Neural cell (in vitro differentiated cells): ENCODE results near the gene PTPN5.

Source experiments
- EZH2 ChIP-seq: fragments of 200-600, 300-800 bp; shearing (Covaris generic), sonication (generic); IDR thresholded peaks from 2 replicates; pipeline ENCODE4 v1.6.1; 2014; ENCODE audit warnings: antibody characterized with exemption, low read length, borderline replicate concordance, mild to moderate bottlenecking; ENCODE audit not compliant: insufficient read depth, poor library complexity, severe bottlenecking
- TF ChIP-seq, protein P1 (sequence below): IDR thresholded peaks from 2 replicates; pipeline ENCODE4 v1.6.1; 2012; ENCODE audit warnings: borderline replicate concordance
- TF ChIP-seq, protein P2 (sequence below): fragments of 450-650 bp; IDR thresholded peaks from 2 replicates; pipeline ENCODE4 v1.5.1; 2014; ENCODE audit warnings: antibody characterized with exemption, mild to moderate bottlenecking, moderate library complexity; ENCODE audit not compliant: poor library complexity, severe bottlenecking

- TF ChIP-seq EZH2: no peak
- TF ChIP-seq, protein P1, sequence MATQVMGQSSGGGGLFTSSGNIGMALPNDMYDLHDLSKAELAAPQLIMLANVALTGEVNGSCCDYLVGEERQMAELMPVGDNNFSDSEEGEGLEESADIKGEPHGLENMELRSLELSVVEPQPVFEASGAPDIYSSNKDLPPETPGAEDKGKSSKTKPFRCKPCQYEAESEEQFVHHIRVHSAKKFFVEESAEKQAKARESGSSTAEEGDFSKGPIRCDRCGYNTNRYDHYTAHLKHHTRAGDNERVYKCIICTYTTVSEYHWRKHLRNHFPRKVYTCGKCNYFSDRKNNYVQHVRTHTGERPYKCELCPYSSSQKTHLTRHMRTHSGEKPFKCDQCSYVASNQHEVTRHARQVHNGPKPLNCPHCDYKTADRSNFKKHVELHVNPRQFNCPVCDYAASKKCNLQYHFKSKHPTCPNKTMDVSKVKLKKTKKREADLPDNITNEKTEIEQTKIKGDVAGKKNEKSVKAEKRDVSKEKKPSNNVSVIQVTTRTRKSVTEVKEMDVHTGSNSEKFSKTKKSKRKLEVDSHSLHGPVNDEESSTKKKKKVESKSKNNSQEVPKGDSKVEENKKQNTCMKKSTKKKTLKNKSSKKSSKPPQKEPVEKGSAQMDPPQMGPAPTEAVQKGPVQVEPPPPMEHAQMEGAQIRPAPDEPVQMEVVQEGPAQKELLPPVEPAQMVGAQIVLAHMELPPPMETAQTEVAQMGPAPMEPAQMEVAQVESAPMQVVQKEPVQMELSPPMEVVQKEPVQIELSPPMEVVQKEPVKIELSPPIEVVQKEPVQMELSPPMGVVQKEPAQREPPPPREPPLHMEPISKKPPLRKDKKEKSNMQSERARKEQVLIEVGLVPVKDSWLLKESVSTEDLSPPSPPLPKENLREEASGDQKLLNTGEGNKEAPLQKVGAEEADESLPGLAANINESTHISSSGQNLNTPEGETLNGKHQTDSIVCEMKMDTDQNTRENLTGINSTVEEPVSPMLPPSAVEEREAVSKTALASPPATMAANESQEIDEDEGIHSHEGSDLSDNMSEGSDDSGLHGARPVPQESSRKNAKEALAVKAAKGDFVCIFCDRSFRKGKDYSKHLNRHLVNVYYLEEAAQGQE: no peak
- TF ChIP-seq, protein P2, sequence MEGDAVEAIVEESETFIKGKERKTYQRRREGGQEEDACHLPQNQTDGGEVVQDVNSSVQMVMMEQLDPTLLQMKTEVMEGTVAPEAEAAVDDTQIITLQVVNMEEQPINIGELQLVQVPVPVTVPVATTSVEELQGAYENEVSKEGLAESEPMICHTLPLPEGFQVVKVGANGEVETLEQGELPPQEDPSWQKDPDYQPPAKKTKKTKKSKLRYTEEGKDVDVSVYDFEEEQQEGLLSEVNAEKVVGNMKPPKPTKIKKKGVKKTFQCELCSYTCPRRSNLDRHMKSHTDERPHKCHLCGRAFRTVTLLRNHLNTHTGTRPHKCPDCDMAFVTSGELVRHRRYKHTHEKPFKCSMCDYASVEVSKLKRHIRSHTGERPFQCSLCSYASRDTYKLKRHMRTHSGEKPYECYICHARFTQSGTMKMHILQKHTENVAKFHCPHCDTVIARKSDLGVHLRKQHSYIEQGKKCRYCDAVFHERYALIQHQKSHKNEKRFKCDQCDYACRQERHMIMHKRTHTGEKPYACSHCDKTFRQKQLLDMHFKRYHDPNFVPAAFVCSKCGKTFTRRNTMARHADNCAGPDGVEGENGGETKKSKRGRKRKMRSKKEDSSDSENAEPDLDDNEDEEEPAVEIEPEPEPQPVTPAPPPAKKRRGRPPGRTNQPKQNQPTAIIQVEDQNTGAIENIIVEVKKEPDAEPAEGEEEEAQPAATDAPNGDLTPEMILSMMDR: no peak
These were observed 92.4 kb downstream of the PTPN5 start for GRCh38 chr11:18699269-18699596.
